ENCODE data around the gene MAP4K3. TPM values are rescaled to one million over a fixed set of nuclear protein-coding genes. Genes with fewer than 3 reads are reported as not detected.

The MAP4K3 gene
- total RNA-seq, 1 donor from 2014 or later = 48.1 TPM

- no peak overlapping the region for H3K4me3 Mint-ChIP-seq (ENCODE audit: unreplicated experiment)
- TF ChIP-seq, protein P1, sequence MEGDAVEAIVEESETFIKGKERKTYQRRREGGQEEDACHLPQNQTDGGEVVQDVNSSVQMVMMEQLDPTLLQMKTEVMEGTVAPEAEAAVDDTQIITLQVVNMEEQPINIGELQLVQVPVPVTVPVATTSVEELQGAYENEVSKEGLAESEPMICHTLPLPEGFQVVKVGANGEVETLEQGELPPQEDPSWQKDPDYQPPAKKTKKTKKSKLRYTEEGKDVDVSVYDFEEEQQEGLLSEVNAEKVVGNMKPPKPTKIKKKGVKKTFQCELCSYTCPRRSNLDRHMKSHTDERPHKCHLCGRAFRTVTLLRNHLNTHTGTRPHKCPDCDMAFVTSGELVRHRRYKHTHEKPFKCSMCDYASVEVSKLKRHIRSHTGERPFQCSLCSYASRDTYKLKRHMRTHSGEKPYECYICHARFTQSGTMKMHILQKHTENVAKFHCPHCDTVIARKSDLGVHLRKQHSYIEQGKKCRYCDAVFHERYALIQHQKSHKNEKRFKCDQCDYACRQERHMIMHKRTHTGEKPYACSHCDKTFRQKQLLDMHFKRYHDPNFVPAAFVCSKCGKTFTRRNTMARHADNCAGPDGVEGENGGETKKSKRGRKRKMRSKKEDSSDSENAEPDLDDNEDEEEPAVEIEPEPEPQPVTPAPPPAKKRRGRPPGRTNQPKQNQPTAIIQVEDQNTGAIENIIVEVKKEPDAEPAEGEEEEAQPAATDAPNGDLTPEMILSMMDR (IDR thresholded peaks at IDR 0.05; ENCODE audit: partially characterized antibody, unreplicated experiment) = no peak
- DNase-seq = no peak
- peaks cover under 1% of the 10 kb centered on the region for H3K4me1 Mint-ChIP-seq (ENCODE audit: low read depth, unreplicated experiment)
- H3K27me3 Mint-ChIP-seq (ENCODE audit: unreplicated experiment) = no peaks in the 10 kb centered on the region
- H3K36me3 Mint-ChIP-seq (ENCODE audit: unreplicated experiment) = no peaks in the 10 kb centered on the region
- H3K27ac Mint-ChIP-seq (ENCODE audit: unreplicated experiment) = no peak overlapping the region
- no peaks in the 10 kb centered on the region for H3K9me3 Mint-ChIP-seq (ENCODE audit: unreplicated experiment)
These were observed 37.9 kb upstream of the MAP4K3 start for GRCh38 chr2:39475006-39475405.

DNA sequence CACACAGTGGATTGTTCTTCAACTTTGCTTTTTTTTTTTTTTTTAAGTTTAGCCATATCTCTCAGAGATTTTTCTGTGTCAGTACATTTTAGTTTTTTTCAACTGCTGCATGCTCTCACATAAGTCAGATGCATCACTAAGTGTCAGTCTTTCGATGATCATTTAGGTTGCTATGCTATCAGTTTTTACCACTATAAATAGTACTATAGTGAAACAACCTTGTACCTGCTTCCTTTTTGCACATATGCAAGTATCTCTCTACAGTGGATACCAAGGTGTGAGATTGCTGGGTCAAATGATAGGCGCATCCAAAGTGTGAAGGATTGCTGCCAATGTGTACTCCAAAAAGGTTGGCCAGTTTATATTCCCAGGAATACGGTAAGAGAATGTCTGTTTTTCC, 33.5 kb upstream of the MAP4K3 start:
- Mint-ChIP-seq H3K9me3 (ENCODE audit: unreplicated experiment) (no peaks in the 10 kb centered on the region), H3K27ac (ENCODE audit: unreplicated experiment) (no peak overlapping the region), H3K36me3 (ENCODE audit: unreplicated experiment) (no peaks in the 10 kb centered on the region), H3K27me3 (ENCODE audit: unreplicated experiment) (no peaks in the 10 kb centered on the region), H3K4me3 (ENCODE audit: unreplicated experiment) (no peak overlapping the region), H3K4me1 (ENCODE audit: low read depth, unreplicated experiment) (peaks cover 5% of the 10 kb centered on the region)
- TF ChIP-seq, protein P1 (IDR thresholded peaks at IDR 0.05; ENCODE audit: partially characterized antibody, unreplicated experiment) = no peak
- DNase-seq = no peak

DNA sequence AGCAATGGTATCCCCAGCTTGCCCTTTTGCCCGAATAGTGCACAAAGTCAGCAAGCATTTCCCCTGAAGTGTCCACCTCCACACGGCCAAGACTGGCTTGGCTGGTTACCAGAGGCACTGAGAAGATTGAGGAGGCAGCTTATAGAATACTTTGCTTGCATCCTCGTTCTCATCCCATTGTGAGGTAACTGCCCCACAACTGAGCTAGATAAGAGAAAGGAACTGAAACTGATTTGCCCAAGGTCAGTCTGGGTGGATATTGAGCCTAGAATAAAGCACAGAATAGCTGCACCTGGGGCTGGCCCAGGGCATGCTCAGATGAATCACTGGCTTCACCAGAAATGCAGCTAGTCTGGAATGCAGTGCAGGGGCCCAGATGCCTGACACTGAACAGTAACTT, 32.7 kb upstream of the MAP4K3 start:
- no peak overlapping the region for H3K27ac Mint-ChIP-seq (ENCODE audit: unreplicated experiment)
- no peaks in the 10 kb centered on the region for H3K9me3 Mint-ChIP-seq (ENCODE audit: unreplicated experiment)
- H3K36me3 Mint-ChIP-seq (ENCODE audit: unreplicated experiment) = no peaks in the 10 kb centered on the region
- no peak overlapping the region for H3K4me3 Mint-ChIP-seq (ENCODE audit: unreplicated experiment)
- no peak for DNase-seq
- H3K4me1 Mint-ChIP-seq (ENCODE audit: low read depth, unreplicated experiment) = peaks cover 5% of the 10 kb centered on the region
- TF ChIP-seq, protein P1 (IDR thresholded peaks at IDR 0.05; ENCODE audit: partially characterized antibody, unreplicated experiment) = no peak
- no peaks in the 10 kb centered on the region for H3K27me3 Mint-ChIP-seq (ENCODE audit: unreplicated experiment)

GRCh38 chr2:39468579-39469451, 31.7 kb upstream of the MAP4K3 start:
- H3K9me3 Mint-ChIP-seq (ENCODE audit: unreplicated experiment) = no peaks in the 10 kb centered on the region
- no peak overlapping the region for H3K27ac Mint-ChIP-seq (ENCODE audit: unreplicated experiment)
- H3K4me1 Mint-ChIP-seq (ENCODE audit: low read depth, unreplicated experiment) = peaks cover 5% of the 10 kb centered on the region
- DNase-seq = no peak
- H3K27me3 Mint-ChIP-seq (ENCODE audit: unreplicated experiment) = no peaks in the 10 kb centered on the region
- no peak overlapping the region for H3K4me3 Mint-ChIP-seq (ENCODE audit: unreplicated experiment)
- TF ChIP-seq, protein P1 (IDR thresholded peaks at IDR 0.05; ENCODE audit: partially characterized antibody, unreplicated experiment) = no peak
- H3K36me3 Mint-ChIP-seq (ENCODE audit: unreplicated experiment) = no peaks in the 10 kb centered on the region

DNA sequence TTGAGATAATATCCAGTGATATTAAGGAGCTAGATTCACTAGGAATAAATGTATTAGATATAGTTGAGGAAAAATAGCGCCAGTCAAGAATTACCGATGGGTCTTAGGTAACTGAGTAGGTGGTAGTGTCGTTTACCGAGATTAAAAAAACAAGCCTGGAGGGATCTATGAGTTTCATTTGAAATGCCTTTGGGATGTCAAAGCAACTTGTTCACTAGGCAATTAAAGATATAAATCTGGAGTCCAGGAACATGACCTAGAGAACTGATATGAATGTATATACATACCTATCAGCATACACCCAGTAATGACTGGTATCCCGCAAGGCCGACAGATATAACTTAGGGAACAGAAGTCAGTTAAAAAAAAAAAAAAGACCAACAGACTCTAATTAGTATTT, 29.2 kb upstream of the MAP4K3 start:
- Mint-ChIP-seq H3K27me3 (ENCODE audit: unreplicated experiment) (no peaks in the 10 kb centered on the region), H3K27ac (ENCODE audit: unreplicated experiment) (no peak overlapping the region), H3K4me3 (ENCODE audit: unreplicated experiment) (no peak overlapping the region), H3K9me3 (ENCODE audit: unreplicated experiment) (no peaks in the 10 kb centered on the region), H3K36me3 (ENCODE audit: unreplicated experiment) (no peaks in the 10 kb centered on the region), H3K4me1 (ENCODE audit: low read depth, unreplicated experiment) (peaks cover 5% of the 10 kb centered on the region)
- DNase-seq = no peak
- TF ChIP-seq, protein P1 (IDR thresholded peaks at IDR 0.05; ENCODE audit: partially characterized antibody, unreplicated experiment) = no peak
